ENCODE results near the gene HADHA.

Gene HADHA

GRCh38 chr2:26243470-26244308 is 743 bp downstream of the HADHA start:
- DNase-seq, result peak; percentile 24

GRCh38 chr2:26241928-26242436 is 2.5 kb downstream of the HADHA start:
- no peak for DNase-seq

GRCh38 chr2:26238311-26238958 is 6.0 kb downstream of the HADHA start:
- DNase-seq, result peak; percentile 29

GRCh38 chr2:26237868-26238267 is 6.6 kb downstream of the HADHA start:
- no peak for DNase-seq

- DNase-seq, result no peak
Measured at GRCh38 chr2:26235089-26235488, 9.3 kb downstream of the HADHA start.

GRCh38 chr2:26230806-26231205 is 13.6 kb downstream of the HADHA start:
- no peak for DNase-seq

GRCh38 chr2:26229595-26229994 is 14.8 kb downstream of the HADHA start:
- no peak for DNase-seq

GRCh38 chr2:26224095-26224494 is 20.3 kb downstream of the HADHA start:
- no peak for DNase-seq

GRCh38 chr2:26223018-26223417 is 21.4 kb downstream of the HADHA start:
- DNase-seq, result no peak

- DNase-seq, result no peak
Measured at GRCh38 chr2:26217720-26218119, 26.7 kb downstream of the HADHA start.

GRCh38 chr2:26216587-26216986 is 27.8 kb downstream of the HADHA start:
- DNase-seq, result no peak

GRCh38 chr2:26215833-26216232 is 28.6 kb downstream of the HADHA start:
- no peak for DNase-seq

- DNase-seq, result no peak
Measured at GRCh38 chr2:26214759-26215158, 29.7 kb downstream of the HADHA start.

GRCh38 chr2:26212011-26212410 is 32.4 kb downstream of the HADHA start:
- no peak for DNase-seq

- no peak for DNase-seq
Measured at GRCh38 chr2:26203906-26204305, 40.5 kb downstream of the HADHA start.

- DNase-seq, result no peak
Measured at GRCh38 chr2:26202981-26203490, 41.4 kb downstream of the HADHA start.

- no peak for DNase-seq
Measured at GRCh38 chr2:26197516-26197915, 46.9 kb downstream of the HADHA start.

- DNase-seq, result no peak
Measured at GRCh38 chr2:26196683-26197418, 47.6 kb downstream of the HADHA start.

- DNase-seq, result no peak
Measured at GRCh38 chr2:26195040-26195984, 49.1 kb downstream of the HADHA start.

- DNase-seq, result no peak
Measured at GRCh38 chr2:26193578-26194231, 50.7 kb downstream of the HADHA start.

GRCh38 chr2:26191316-26192159 is 52.9 kb downstream of the HADHA start:
- no peak for DNase-seq
